Stimulated activated CD8-positive, alpha-beta memory T cell treated with anti-CD3 and anti-CD28 coated beads, Interleukin-12 subunit alpha, Interleukin-12 subunit beta, amount 100 ng/mL, for 24 hours (primary cell): Measurements from ENCODE around the gene CD52.
A peak's percentile ranks its signal among the peaks of the same experiment; 100 is the strongest.

Source experiments
- DNase-seq: peaks from one replicate; pipeline ENCODE4 v3.0.0-alpha.2; 2020; ENCODE audit errors: extremely low read depth

Gene CD52

DNA sequence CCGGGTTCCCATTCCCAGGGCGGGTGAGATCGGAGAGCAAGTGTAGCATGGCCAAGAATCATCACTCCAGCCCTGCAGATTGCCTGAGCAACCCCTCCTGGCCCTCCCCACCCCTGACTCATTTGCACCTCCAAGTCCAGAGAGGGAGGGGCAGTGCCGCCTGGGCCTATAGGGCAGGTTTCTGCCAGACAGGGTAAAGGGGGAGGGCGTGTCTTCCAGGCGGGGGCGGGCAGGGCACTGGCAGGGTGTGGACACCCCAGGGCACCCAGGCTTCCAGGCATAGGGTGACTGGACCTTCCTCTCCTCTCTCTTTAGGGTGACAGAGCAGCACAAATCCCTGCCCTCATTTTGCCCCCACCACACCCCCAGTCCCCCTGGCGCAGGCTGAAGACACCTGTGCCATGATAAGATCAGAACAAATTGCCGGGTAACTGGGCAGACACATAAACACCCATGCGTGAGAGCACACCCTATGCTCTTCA, 39.4 kb downstream of the CD52 start:
- no peak for DNase-seq

DNA sequence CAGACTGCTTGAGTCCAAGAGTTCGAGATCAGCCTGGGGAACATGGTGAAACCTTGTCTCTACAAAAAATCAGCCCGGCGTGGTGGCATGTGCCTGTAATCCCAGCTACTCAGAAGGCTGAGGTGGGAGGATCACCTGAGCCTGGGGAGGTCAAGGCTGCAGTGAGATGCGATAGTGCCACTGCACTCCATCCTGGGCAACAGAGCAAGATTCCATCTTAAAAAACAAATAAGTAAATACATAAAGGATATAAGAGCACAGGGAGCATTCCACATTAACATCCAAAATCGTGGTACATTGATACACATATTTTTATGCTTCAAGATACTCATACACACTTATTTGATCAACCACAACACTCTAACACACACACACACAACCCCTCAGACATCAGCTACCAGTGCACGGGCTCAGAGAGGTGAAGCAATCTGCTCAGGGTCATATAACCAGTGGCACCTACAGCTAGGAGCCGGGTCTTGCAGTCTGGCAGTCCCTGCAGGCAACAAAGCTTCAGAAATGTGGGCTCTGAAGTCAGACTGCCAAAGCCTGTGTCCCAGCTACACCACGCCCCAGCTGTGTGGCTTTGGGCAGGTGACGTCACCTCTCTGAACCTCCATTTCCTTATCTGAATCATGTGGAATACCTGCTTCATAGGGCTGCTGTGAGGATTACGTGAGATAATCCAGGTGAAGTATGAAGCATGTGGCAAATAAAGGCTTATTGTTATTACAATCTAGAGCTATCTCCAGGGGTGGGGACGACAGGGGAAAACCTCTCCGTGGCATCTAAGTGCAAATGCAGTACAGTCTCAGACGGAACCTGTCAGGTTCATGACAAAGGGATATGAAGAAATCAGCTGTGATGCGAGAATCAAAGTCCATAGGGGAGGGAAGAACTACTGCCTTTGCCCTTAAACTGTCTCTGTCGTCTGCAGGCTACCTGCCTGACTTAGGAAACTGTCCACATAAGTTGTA, 40.9 kb downstream of the CD52 start:
- DNase-seq: peak; percentile 32

GRCh38 chr1:26359981-26360806, 42.4 kb downstream of the CD52 start:
- DNase-seq: no peak

GRCh38 chr1:26360807-26361604, 43.2 kb downstream of the CD52 start:
- DNase-seq: no peak

DNA sequence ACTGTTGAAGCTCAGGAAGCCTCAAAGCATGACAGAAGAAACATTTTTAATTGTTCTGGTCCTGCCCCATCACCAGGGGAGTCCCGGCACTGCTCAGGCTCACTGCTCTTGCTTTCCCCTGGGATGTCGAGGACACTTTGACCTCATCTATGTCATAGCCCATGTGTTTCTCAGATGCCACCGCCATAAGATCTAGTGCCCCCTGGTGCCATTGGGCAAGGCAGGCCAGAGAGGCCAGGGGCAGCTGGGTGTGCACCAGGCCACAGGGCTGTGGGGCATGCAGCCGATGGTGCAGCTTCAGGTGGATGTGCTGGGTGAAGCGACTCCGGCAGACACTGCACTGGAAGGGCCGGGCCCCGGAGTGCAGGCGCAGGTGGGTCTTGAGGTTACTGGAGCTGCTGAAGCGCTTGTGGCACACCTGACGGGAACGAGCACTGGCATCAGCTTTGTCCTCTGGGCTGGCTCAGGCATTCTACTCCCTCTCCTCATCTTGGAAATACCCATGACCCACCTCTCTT, 43.9 kb downstream of the CD52 start:
- no peak for DNase-seq

DNA sequence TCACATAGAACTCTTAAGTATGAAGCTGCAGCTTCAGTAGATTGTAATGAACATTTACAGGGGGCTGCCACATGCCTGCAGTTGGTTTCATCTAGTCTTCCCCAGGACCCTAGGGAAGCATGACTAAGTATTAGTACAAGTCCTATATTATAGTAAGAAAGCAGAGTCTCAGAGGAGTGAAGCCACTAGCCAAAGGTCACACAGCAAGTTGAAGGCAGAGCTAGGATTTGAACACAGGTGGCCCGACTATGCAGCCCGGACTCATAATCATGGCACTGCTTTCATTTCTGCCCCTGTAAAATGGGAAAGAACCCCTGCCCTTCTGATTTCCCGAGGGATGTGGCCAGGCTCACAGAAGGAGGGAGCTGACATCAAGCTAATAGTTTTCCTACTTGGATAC, 44.6 kb downstream of the CD52 start:
- DNase-seq: no peak

- DNase-seq: peak; percentile 71
These were observed 46.0 kb downstream of the CD52 start for GRCh38 chr1:26363549-26364448.

DNA sequence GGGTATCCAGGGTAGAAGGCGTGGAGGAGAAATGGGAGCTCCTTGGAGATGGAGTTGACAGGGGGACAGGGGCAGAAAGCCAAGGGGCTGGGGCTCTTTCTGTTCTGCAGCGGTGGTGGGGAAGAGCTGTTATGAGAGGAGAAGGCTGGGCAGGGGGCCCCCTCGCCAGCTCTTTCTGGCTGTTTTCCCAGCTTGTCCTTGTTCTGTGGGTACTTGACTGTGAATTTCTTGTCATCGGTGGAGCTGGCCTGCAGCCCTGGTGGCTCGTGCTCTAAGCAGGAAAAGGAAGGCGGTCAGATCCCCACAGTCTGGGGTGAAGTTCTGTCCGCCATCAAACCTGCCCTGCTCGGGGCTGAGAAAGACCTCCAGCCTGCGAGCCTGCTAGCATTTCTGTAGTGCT, 47.2 kb downstream of the CD52 start:
- no peak for DNase-seq

DNA sequence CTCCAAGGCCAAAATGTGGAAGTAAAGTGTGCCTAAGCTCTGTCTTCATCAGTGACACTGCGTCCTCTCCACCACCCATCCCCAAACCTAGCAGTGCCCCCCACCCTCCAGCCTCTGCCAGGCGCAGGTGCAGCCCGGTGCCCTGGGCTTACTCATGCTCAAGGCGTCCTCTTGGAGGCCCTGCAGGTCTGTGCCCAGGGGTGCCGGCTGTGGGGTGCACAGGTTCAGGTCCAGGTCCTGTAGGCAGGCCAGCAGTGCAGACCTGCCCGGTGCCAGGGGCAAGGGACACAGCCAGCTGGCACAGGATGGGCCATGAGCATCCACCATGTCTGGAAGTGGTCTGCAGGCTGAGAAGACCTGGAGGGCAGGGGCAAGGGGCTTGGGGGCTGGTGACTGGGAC, 49.7 kb downstream of the CD52 start:
- no peak for DNase-seq

- no peak for DNase-seq
These were observed 50.2 kb downstream of the CD52 start for GRCh38 chr1:26368006-26368405.

DNA sequence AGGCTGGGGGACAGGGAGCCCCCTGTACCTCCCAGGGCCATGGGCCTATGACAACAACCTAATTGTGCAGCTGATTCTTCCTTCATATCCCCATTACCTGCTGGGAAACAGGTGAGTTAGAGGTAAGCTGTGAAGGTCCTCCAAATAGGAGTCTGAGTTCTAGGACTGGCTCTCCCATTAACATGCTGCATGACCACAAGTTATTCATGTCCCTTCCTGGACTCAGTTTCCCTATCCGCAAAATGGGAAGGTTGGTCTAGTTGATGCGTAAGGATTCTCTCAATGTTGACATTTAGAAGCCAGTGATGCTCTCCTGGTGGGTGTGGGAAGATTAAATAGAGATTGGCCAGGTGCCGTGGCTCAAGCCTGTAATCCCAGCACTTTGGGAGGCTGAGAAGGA, 50.7 kb downstream of the CD52 start:
- no peak for DNase-seq
